Right lobe of liver (tissue), 6 donors: ENCODE data around the gene ITGA2. TPM values are rescaled to one million over a fixed set of nuclear protein-coding genes. Genes with fewer than 3 reads are reported as not detected.

Source experiments
- ATAC-seq, 4 donors: fragments of 200-7000 bp; cut with Tn5 transposase; one replicate each; pipeline ENCODE4 v1.9.1; 2020; ENCODE audit warnings: mild to moderate bottlenecking in 4 of 4, moderate library complexity in 4 of 4
- DNase-seq, 3 donors: peaks; one replicate each; pipeline ENCODE4 v3.0.0-alpha.2; 2020
- H3K27ac ChIP-seq, 3 donors: fragments of 200-600 bp; one replicate each; pipeline ENCODE4 v1.8.0; 2022
- H3K27me3 ChIP-seq, 2 donors: fragments of 200-600 bp; one replicate each; pipeline ENCODE4 v1.8.0; 2022
- H3K36me3 ChIP-seq, 4 donors: fragments of 200-600 bp; sonication (generic) in 1 of 4; one replicate each; pipeline versions ENCODE4 v1.5.1 to v1.8.0; 2017 to 2022; ENCODE audit warnings: control low read depth in 1 of 4
- H3K4me1 ChIP-seq, 4 donors: fragments of 200-600 bp; sonication (generic) in 1 of 4; one replicate each; pipeline versions ENCODE4 v1.5.1 to v1.8.0; 2017 to 2022; ENCODE audit warnings: control low read depth in 1 of 4
- H3K4me3 ChIP-seq, 3 donors: fragments of 200-600 bp; one replicate each; pipeline ENCODE4 v1.8.0; 2022
- H3K9me3 ChIP-seq, 4 donors: fragments of 200-600 bp; sonication (generic) in 1 of 4; one replicate each; pipeline versions ENCODE4 v1.5.1 to v1.8.0; 2017 to 2022; ENCODE audit warnings: control low read depth in 1 of 4
- POLR2A ChIP-seq: fragments of 450-650 bp; IDR thresholded peaks from one replicate; pipeline ENCODE4 v1.6.1; 2017; ENCODE audit warnings: antibody characterized with exemption, mild to moderate bottlenecking
- whole genome bisulfite sequencing: methylation state at CpG from one replicate; pipeline ENCODE4 v1.1.6; 2018; ENCODE audit warnings: low coverage, low lambda C conversion rate; ENCODE audit not compliant: insufficient coverage; ENCODE audit errors: missing lambda C conversion rate; 5-methylcytosine and 5-hydroxymethylcytosine counted together
- intact Hi-C, 2 donors: fragments of 100-400 bp; cut with DNase I; formaldehyde crosslinking; loops; one replicate each; pipeline versions ENCODE4 v1.11.2 to v1.14.1; 2022
- total RNA-seq, 6 experiments: library from RNA; depleted of rRNA in 2 of 6; stranded (reverse); fragments of >200 nt in 2 of 6; fragmentation: NEBNext Ultra II Directional in 3 of 6; extraction: Animal tissue kit (Norgen Biotek cat#: 25700) in 3 of 6; gene quantifications; one replicate each; pipeline versions ENCODE4 v1.1.0 to v1.2.4, GENCODE V29; 2016 to 2023
- TF ChIP-seq, protein P1 (sequence below), 4 donors: fragments of 200-600 bp in 3 of 4; fragments of 450-650 bp in 1 of 4; IDR thresholded peaks; one replicate each; pipeline versions ENCODE4 v1.5.1 to v1.8.0; 2016 to 2022; ENCODE audit warnings: antibody characterized with exemption in 4 of 4, mild to moderate bottlenecking in 2 of 4
- donor health status: DM: no; HTN: yes; CAD: no.
- donor health status: DM: no; HTN: no; CAD: no.
- donor health status: DM: no; HTN: no; CAD: no.
- donor health status: DM: no; HTN: yes; CAD: no.
- donor health status: DM: no; HTN: yes; CAD: no.

ITGA2 gene
- total RNA-seq, 6 experiments from 2014 or later, result 0.11 to 1.6 (median 0.40) TPM

- no peaks in the 10 kb centered on the region for H3K36me3 ChIP-seq
- peak overlapping the region; percentile 45 to 50 (median 49) for H3K4me3 ChIP-seq
- no peaks in the 10 kb centered on the region for H3K27me3 ChIP-seq
- no peak for TF ChIP-seq POLR2A
- TF ChIP-seq, protein P1, sequence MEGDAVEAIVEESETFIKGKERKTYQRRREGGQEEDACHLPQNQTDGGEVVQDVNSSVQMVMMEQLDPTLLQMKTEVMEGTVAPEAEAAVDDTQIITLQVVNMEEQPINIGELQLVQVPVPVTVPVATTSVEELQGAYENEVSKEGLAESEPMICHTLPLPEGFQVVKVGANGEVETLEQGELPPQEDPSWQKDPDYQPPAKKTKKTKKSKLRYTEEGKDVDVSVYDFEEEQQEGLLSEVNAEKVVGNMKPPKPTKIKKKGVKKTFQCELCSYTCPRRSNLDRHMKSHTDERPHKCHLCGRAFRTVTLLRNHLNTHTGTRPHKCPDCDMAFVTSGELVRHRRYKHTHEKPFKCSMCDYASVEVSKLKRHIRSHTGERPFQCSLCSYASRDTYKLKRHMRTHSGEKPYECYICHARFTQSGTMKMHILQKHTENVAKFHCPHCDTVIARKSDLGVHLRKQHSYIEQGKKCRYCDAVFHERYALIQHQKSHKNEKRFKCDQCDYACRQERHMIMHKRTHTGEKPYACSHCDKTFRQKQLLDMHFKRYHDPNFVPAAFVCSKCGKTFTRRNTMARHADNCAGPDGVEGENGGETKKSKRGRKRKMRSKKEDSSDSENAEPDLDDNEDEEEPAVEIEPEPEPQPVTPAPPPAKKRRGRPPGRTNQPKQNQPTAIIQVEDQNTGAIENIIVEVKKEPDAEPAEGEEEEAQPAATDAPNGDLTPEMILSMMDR (IDR thresholded peaks at IDR 0.05), result peak in 3 of 4 donors; percentile 13 to 31 (median 24)
- H3K4me1 ChIP-seq, result peaks cover 0 to 10% (median 1%) of the 10 kb centered on the region in 4 donors
- no peak overlapping the region for H3K27ac ChIP-seq
- ATAC-seq, result peak; percentile 64 to 67 (median 66)
- intact Hi-C loops, result no loop called here
- 9% methylated on average over 21 of the region's 27 CpGs for WGBS
- no peaks in the 10 kb centered on the region for H3K9me3 ChIP-seq
- peak; percentile 45 to 55 (median 51) for DNase-seq
Measured at GRCh38 chr5:52989781-52990527, 802 bp downstream of the ITGA2 start.

DNA sequence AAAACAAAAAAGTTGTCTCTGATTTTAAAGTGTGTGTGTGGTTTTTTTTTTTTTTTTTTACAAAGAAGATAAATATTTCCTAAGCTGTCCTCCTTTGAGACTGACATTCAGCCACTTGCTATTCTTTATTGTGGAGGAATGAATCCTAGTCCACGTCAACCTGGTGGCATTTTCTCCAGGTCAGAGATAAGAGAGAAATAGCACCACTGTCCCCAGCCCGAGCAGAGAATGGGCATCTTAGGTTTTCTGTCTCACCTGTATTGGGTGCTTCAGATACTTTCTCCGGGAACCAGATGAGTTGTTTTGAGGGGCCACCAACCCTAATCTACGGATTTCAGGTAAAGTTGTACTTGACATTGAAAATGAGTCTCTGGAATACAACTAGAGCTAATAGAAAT, 1.4 kb downstream of the ITGA2 start:
- 60% methylated on average over 4 of the region's 4 CpGs for WGBS
- Histone ChIP-seq H3K4me1 (peaks cover 0 to 10% (median 1%) of the 10 kb centered on the region in 4 donors), H3K27me3 (no peaks in the 10 kb centered on the region), H3K9me3 (no peaks in the 10 kb centered on the region), H3K4me3 (peak overlapping the region in 1 of 3 donors; percentile 45), H3K27ac (no peak overlapping the region), H3K36me3 (no peaks in the 10 kb centered on the region)
- DNase-seq (no peak), ATAC-seq (no peak)
- TF ChIP-seq, protein P1 (IDR thresholded peaks at IDR 0.05), result no peak
- no peak for TF ChIP-seq POLR2A
- intact Hi-C loops, result no loop called here

GRCh38 chr5:52993367-52993766, 4.2 kb downstream of the ITGA2 start:
- DNase-seq, result no peak
- H3K4me1 ChIP-seq, result peaks cover 0 to 10% (median 1%) of the 10 kb centered on the region in 4 donors
- WGBS, result 88% methylated on average over 2 of the region's 2 CpGs
- H3K36me3 ChIP-seq, result no peaks in the 10 kb centered on the region
- intact Hi-C loops, result no loop called here
- no peaks in the 10 kb centered on the region for H3K9me3 ChIP-seq
- TF ChIP-seq, protein P1 (IDR thresholded peaks at IDR 0.05), result no peak
- no peak for TF ChIP-seq POLR2A
- no peak for ATAC-seq
- H3K27ac ChIP-seq, result no peak overlapping the region
- no peaks in the 10 kb centered on the region for H3K27me3 ChIP-seq
- no peak overlapping the region for H3K4me3 ChIP-seq

DNA sequence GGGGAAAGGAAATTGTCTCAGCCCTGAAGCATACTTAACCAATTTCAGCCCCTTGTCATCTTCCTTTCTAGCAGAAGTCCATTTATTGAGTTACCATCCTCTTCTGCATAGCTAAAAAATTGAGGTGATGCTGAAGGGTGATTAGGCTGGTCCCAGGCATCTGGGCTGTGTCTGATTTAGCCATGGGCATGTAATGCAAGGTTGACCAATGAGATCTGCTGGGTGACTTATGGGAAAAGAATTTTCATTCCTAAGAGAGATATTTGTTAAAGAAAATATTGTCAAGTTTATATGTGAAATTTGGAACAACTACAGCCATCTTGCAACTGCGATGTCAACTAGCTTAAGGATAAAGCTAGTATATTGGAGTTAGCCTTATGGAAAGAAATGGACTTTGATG, 5.1 kb downstream of the ITGA2 start:
- Histone ChIP-seq H3K27ac (no peak overlapping the region), H3K27me3 (no peaks in the 10 kb centered on the region), H3K9me3 (no peaks in the 10 kb centered on the region), H3K4me3 (no peak overlapping the region), H3K4me1 (peaks cover 0 to 5% (median 1%) of the 10 kb centered on the region in 4 donors), H3K36me3 (no peaks in the 10 kb centered on the region)
- no peak for ATAC-seq
- intact Hi-C loops, result no loop called here
- 88% methylated on average over 1 of the region's 1 CpG for WGBS
- no peak for DNase-seq
- TF ChIP-seq, protein P1 (IDR thresholded peaks at IDR 0.05), result no peak
- no peak for TF ChIP-seq POLR2A
